Dendritic cell treated with granulocyte-macrophage colony-stimulating factor and Interleukin-4, amounts not matched to agents 40 ng/mL and 50 ng/mL, for 4 days (primary cell): ENCODE measurements around the gene AZGP1.
"Not testable (repeated sequence)": the region's sequence is repeated elsewhere in the genome, so short reads cannot be mapped to it uniquely, and the experiment has no call there.

Experiments
- H3K27ac Mint-ChIP-seq: one replicate; pipeline ENCODE4 v1.8.0; 2022; ENCODE audit warnings: mild to moderate bottlenecking, mixed read lengths
- H3K27me3 Mint-ChIP-seq: one replicate; pipeline ENCODE4 v1.8.0; 2022; ENCODE audit warnings: mild to moderate bottlenecking, mixed read lengths
- H3K36me3 Mint-ChIP-seq: one replicate; pipeline ENCODE4 v1.8.0; 2022; ENCODE audit warnings: low read depth, mixed read lengths
- H3K4me1 Mint-ChIP-seq: one replicate; pipeline ENCODE4 v1.8.0; 2022; ENCODE audit warnings: low read depth, mixed read lengths
- H3K4me3 Mint-ChIP-seq: one replicate; pipeline ENCODE4 v1.8.0; 2022; ENCODE audit warnings: mild to moderate bottlenecking, moderate library complexity, mixed read lengths
- H3K9me3 Mint-ChIP-seq: one replicate; pipeline ENCODE4 v1.8.0; 2022; ENCODE audit warnings: mixed read lengths
- intact Hi-C: fragments of 100-400 bp; cut with micrococcal nuclease; formaldehyde crosslinking; loops from one replicate; pipeline ENCODE4 v1.15.0; 2022

AZGP1 gene

GRCh38 chr7:100011516-100011915 lies 35.7 kb upstream of the AZGP1 start:
- no peaks in the 10 kb centered on the region for H3K27me3 Mint-ChIP-seq
- H3K9me3 Mint-ChIP-seq, result no peaks in the 10 kb centered on the region
- peaks cover 6% of the 10 kb centered on the region for H3K36me3 Mint-ChIP-seq
- H3K4me1 Mint-ChIP-seq, result peaks cover 19% of the 10 kb centered on the region
- no peak overlapping the region for H3K4me3 Mint-ChIP-seq
- intact Hi-C loops, result loop anchor here (10.0 kb wide), 1 partner anchor 73 kb away; the partner anchor contains the start of genes COPS6 and ZNF3
- no peak overlapping the region for H3K27ac Mint-ChIP-seq

- intact Hi-C loops, result loop anchor here (10.0 kb wide), 1 partner anchor 74 kb away; the partner anchor contains the start of genes COPS6 and ZNF3
- no peaks in the 10 kb centered on the region for H3K27me3 Mint-ChIP-seq
- no peak overlapping the region for H3K27ac Mint-ChIP-seq
- H3K4me3 Mint-ChIP-seq, result no peak overlapping the region
- H3K36me3 Mint-ChIP-seq, result peaks cover 4% of the 10 kb centered on the region
- peaks cover 13% of the 10 kb centered on the region for H3K4me1 Mint-ChIP-seq
- no peaks in the 10 kb centered on the region for H3K9me3 Mint-ChIP-seq
These were observed 35.1 kb upstream of the AZGP1 start for GRCh38 chr7:100010901-100011300.

DNA sequence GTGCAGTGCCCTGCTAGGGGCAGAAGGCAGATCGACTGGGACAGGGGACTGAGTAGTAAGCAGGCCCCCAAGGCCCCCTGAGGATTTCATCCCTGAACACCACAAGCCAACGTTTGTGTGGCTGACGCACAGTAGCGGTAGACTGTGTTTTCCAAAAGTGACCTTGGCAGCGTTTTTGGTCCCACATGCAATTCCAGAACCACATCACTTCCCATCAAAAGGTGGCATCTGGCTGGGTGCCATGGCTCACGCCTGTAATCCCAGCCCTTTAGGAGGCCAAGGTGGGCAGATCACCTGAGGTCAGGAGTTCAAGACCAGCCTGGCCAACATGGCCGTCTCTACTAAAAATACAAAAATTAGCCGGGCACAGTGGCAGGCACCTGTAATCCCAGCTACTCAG lies 34.1 kb upstream of the AZGP1 start:
- H3K36me3 Mint-ChIP-seq, H3K4me3 Mint-ChIP-seq, H3K9me3 Mint-ChIP-seq, H3K27ac Mint-ChIP-seq, H3K27me3 Mint-ChIP-seq, H3K4me1 Mint-ChIP-seq: not testable (repeated sequence)
- intact Hi-C loops, result loop anchor here (10.0 kb wide), 1 partner anchor 75 kb away; the partner anchor contains the start of genes COPS6 and ZNF3

DNA sequence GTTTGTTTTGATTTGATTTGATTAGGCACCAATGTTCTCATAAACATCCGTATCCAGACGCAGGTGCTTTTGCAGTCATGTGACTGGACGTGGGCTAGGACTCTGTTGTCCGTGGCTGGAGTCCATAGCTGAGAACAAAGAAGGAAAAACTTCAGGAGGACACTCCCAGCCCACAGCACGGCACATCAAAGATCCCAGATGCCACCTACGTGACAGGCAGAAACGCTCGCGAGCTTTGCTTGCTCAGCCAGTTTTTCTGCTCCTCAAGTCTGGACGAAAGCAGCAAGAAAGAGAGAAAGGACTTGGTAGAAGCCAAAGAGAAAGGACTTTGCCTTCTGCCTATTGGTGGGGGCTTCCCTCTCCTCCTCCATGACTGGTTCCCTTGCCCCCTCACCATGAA lies 32.7 kb upstream of the AZGP1 start:
- no peaks in the 10 kb centered on the region for H3K27me3 Mint-ChIP-seq
- no peaks in the 10 kb centered on the region for H3K36me3 Mint-ChIP-seq
- no peak overlapping the region for H3K4me3 Mint-ChIP-seq
- H3K9me3 Mint-ChIP-seq, result no peaks in the 10 kb centered on the region
- H3K27ac Mint-ChIP-seq, result no peak overlapping the region
- intact Hi-C loops, result no loop called here
- peaks cover 6% of the 10 kb centered on the region for H3K4me1 Mint-ChIP-seq

GRCh38 chr7:100007887-100008286 lies 32.1 kb upstream of the AZGP1 start:
- H3K27ac Mint-ChIP-seq, result no peak overlapping the region
- no peak overlapping the region for H3K4me3 Mint-ChIP-seq
- H3K4me1 Mint-ChIP-seq, result peaks cover under 1% of the 10 kb centered on the region
- no peaks in the 10 kb centered on the region for H3K27me3 Mint-ChIP-seq
- no peaks in the 10 kb centered on the region for H3K36me3 Mint-ChIP-seq
- intact Hi-C loops, result no loop called here
- no peaks in the 10 kb centered on the region for H3K9me3 Mint-ChIP-seq

DNA sequence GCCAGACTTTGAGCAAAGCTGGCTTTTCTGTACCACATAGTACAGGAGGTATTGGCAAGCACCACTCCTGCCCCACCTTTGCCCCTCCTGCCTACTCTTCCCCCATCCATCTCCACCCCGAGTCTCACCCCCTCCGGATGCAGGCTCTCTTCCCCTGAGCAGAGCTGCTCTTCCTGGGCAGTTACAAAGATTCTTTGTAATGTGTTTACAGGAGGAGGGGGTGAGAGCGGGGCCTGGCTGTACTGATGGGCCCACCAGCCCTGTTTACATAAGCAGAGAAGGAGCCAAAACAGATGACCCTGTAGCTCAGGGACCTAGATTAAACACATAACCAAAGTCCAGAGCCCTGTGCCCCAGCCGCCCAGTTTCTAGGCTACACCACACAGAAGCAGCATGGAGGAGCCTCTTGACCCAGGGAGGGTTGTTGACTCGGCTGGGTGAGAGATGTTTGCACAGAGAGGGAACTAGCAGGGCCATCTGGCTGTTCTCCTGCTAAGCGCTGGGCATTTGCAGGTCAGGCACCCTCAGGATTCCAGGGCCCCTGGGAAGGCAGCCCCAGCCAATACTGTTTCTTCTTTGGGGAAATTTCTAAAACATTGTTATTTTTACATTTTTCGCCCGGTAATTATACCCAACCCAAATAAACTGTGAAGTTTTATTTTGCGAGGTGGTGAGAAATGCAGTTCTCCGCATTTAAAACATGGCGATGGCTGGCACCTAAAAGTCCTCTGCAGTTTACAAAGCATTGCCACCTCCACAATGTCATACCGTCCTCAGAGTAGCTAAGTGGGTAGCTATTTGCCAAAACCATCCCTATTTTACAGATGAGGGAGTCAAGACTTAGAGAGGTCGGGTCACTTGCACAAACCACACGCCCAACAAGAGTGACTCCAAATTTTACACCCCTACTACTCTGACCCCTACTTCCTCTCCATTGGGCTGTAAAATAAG lies 28.2 kb upstream of the AZGP1 start:
- no peaks in the 10 kb centered on the region for H3K4me1 Mint-ChIP-seq

DNA sequence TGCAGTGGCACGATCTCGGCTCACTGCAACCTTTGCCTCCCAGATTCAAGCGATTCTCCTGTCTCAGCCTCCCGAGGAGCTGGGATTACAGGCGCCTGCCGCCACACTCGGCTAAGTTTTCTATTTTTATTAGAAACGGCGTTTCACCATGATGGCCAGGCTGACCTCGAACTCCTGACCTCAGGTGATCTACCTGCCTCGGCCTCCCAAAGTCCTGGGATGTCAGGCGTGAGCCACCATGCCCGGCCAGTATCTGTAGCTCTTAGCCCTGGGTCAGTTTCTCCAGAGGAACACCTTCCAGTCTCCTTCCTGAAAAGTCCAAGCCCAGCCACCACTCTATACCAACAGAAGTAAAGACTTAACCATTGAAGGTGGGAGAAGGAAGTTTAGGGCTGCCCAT lies 24.4 kb upstream of the AZGP1 start:
- intact Hi-C loops, result no loop called here
- no peaks in the 10 kb centered on the region for H3K27me3 Mint-ChIP-seq
- H3K36me3 Mint-ChIP-seq, result no peaks in the 10 kb centered on the region
- H3K9me3 Mint-ChIP-seq, result no peaks in the 10 kb centered on the region
- H3K27ac Mint-ChIP-seq, result no peak overlapping the region
- no peak overlapping the region for H3K4me3 Mint-ChIP-seq
- peaks cover 17% of the 10 kb centered on the region for H3K4me1 Mint-ChIP-seq

More for the DNA sequence above, 28.2 kb upstream of the AZGP1 start:
- no peaks in the 10 kb centered on the region for H3K27me3 Mint-ChIP-seq
- intact Hi-C loops, result no loop called here
- H3K9me3 Mint-ChIP-seq, result no peaks in the 10 kb centered on the region
- H3K36me3 Mint-ChIP-seq, result no peaks in the 10 kb centered on the region
- H3K4me3 Mint-ChIP-seq, result no peak overlapping the region
- no peak overlapping the region for H3K27ac Mint-ChIP-seq

DNA sequence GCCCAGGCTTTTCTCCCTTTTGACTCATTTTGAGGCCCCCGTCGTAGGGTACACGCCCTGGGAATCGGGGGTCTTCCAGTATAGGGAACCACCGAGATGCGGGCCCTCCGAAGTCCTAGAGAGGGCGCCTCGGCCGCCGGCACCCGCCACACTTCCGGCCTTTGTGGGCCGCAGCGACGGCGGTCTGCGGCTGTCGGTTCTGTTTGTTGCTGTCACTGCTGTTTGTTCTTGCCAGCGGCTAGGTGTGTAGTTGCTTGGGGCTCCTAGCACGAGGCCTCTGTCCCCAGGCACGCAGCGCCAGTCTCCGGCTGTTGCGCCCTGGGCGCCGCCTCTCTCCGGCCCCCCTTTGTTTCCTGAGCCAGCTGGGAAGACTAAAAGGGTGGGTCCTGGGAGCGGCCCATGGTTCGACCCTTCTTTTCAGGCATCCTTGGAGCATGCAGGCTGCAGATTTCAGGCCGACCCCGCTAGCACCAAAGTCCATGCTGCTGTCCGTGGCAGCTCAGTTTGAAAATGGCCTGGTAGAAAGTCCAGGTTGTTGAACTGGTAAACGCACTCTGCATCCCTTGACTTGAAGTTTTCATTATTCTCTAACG lies 21.8 kb upstream of the AZGP1 start:
- Mint-ChIP-seq H3K27ac (peak overlapping the region; percentile 87), H3K36me3 (no peaks in the 10 kb centered on the region), H3K9me3 (no peaks in the 10 kb centered on the region), H3K4me3 (peak overlapping the region; percentile 74), H3K27me3 (no peaks in the 10 kb centered on the region), H3K4me1 (peaks cover 23% of the 10 kb centered on the region)
- intact Hi-C loops, result no loop called here

DNA sequence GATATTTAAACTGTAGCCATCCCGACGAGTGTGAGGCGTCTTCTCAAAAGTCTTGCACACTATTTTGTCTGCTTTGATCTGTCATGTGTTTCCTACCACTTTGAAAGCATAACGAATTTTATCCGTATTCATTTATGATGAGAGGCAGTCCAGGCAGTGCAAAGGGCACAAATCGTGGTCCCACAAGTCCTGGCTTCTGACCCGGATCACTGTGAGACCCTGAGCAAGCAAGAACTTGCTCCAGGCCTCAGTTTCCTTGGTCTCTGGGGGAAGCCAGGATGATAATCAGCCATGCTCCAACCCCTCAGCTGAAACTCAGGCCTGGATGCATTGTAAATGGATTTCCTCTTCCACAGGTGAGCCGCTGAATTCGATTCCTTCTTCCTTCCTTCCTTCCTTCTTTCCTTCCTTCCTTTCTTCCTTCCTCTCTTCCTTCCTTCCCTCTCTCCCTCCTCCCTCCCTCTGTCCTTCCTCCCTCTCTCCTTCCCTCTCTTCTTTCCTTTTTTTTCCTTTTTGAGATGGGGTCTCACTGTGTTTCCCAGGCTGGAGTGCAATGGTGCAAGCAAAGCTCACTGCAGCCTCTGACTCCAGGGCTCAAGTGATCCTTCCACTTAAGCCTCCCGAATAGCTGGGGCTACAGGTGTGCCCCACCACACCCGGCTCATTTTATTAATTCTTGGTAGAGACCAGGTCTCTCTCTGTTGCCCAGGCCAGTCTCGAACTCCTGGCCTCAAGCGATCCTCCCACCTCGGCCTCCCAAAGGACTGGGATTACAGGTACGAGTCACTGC lies 21.1 kb upstream of the AZGP1 start:
- Mint-ChIP-seq H3K27me3 (no peaks in the 10 kb centered on the region), H3K4me1 (peaks cover 23% of the 10 kb centered on the region), H3K36me3 (no peaks in the 10 kb centered on the region), H3K27ac (peak overlapping the region; percentile 87), H3K4me3 (peak overlapping the region; percentile 74), H3K9me3 (no peaks in the 10 kb centered on the region)
- intact Hi-C loops, result no loop called here

DNA sequence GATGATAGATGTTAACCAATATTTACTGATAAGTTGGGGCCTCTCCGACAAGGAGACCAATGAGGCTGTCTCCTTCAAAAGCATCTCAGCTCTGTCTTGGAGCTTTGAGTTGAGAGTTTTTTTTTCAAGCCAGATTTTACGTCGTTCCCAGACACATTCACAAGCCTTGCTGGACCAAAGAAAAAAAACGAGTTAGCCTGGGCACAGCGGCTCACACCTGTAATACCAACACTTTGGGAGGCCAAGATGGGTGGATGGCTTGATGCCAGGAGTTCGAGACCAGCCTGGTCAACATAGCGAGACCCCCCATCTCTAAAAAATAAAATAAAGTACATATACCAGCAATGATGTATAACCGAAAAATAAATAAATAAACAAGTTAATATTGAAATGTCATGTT lies 19.0 kb upstream of the AZGP1 start:
- peaks cover 28% of the 10 kb centered on the region for H3K4me1 Mint-ChIP-seq
- H3K4me3 Mint-ChIP-seq, result no peak overlapping the region
- intact Hi-C loops, result loop anchor here (1.0 to 2.0 kb wide), 2 partner anchors 60 to 137 kb away; no protein-coding TSS in a partner anchor
- peaks cover 5% of the 10 kb centered on the region for H3K27me3 Mint-ChIP-seq
- no peaks in the 10 kb centered on the region for H3K9me3 Mint-ChIP-seq
- H3K36me3 Mint-ChIP-seq, result no peaks in the 10 kb centered on the region
- H3K27ac Mint-ChIP-seq, result no peak overlapping the region

GRCh38 chr7:99992330-99993038 lies 16.7 kb upstream of the AZGP1 start:
- H3K27ac Mint-ChIP-seq, result no peak overlapping the region
- H3K9me3 Mint-ChIP-seq, result no peaks in the 10 kb centered on the region
- intact Hi-C loops, result no loop called here

DNA sequence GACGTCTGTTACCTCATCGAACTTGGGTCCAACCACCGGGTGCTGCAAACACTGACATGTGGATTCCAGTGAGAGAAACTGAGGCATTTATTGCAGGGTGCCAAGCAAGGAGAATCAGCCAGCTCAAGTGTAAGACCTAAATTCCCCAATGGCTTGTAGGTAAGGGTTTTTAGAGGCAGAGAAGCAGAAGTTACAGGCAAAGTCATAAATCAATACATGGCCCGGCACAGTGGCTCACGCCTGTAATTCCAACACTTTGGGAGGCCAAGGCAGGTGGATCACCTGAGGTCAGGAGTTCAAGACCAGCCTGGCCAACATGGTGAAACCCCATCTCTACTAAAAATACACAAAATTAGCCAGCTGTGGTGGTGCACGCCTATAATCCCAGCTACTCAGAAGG lies 15.7 kb upstream of the AZGP1 start:
- H3K4me1 Mint-ChIP-seq, result peaks cover 11% of the 10 kb centered on the region
- H3K27ac Mint-ChIP-seq, H3K9me3 Mint-ChIP-seq, H3K4me3 Mint-ChIP-seq, H3K36me3 Mint-ChIP-seq: not testable (repeated sequence)
- peaks cover 19% of the 10 kb centered on the region for H3K27me3 Mint-ChIP-seq
- intact Hi-C loops, result loop anchor here (1.0 kb wide), 1 partner anchor 78 kb away; no protein-coding TSS in a partner anchor

More at GRCh38 chr7:99992330-99993038, 16.7 kb upstream of the AZGP1 start:
- Mint-ChIP-seq H3K4me1 (peaks cover 19% of the 10 kb centered on the region), H3K36me3 (no peaks in the 10 kb centered on the region), H3K4me3 (peak overlapping the region; percentile 30), H3K27me3 (peaks cover 17% of the 10 kb centered on the region)

GRCh38 chr7:99990460-99990852 lies 14.6 kb upstream of the AZGP1 start:
- no peak overlapping the region for H3K4me3 Mint-ChIP-seq
- H3K27ac Mint-ChIP-seq, result no peak overlapping the region
- H3K36me3 Mint-ChIP-seq, result no peaks in the 10 kb centered on the region
- intact Hi-C loops, result no loop called here
- H3K27me3 Mint-ChIP-seq, result peaks cover 19% of the 10 kb centered on the region
- peaks cover 11% of the 10 kb centered on the region for H3K4me1 Mint-ChIP-seq
- H3K9me3 Mint-ChIP-seq, result no peaks in the 10 kb centered on the region
